NB4 (cell line): ENCODE data around the gene P2RY2.

Experiments
- CTCF ChIP-seq: IDR thresholded peaks from one replicate; pipeline ENCODE4 v1.5.1; 2012; ENCODE audit warnings: low read depth, low read length
- MYC ChIP-seq: IDR thresholded peaks from 2 replicates; pipeline ENCODE4 v1.6.1; 2011; ENCODE audit warnings: low read depth, low read length
- POLR2A ChIP-seq: IDR thresholded peaks from 2 replicates; pipeline ENCODE4 v1.6.1; 2011; ENCODE audit warnings: mild to moderate bottlenecking; ENCODE audit not compliant: insufficient read length; ENCODE audit errors: extremely low read depth

- TF ChIP-seq CTCF, result no peak
- no peak for TF ChIP-seq POLR2A
- TF ChIP-seq MYC, result no peak
These were observed 63.2 kb downstream of the P2RY2 start for GRCh38 chr11:73281201-73281741.
